ENCODE data around the gene PTGES3. TPM values are rescaled to one million over a fixed set of nuclear protein-coding genes. Genes with fewer than 3 reads are reported as not detected.

PTGES3 gene
- polyA plus RNA-seq, 3 donors: 46.1 to 232 (median 187) TPM

GRCh38 chr12:56631790-56632700 lies 56.0 kb downstream of the PTGES3 start:
- no peak for TF ChIP-seq CTCF (IDR thresholded peaks at IDR 0.05)
- H3K36me3 Mint-ChIP-seq: peaks cover 4 to 14% of the 10 kb centered on the region in 2 donors
- H3K27ac ChIP-seq (ENCODE audit: low read depth in 1 of 2, low read length in 2 of 2): peak overlapping the region; percentile 49 to 63
- DNase-seq: peak in 2 of 3 donors; percentile 25 to 26
- peaks cover 2 to 6% of the 10 kb centered on the region in 2 donors for H3K36me3 ChIP-seq (replicated peaks in 1 of 2; ENCODE audit: control insufficient read depth in 1 of 2, insufficient read depth in 2 of 2, low read length in 2 of 2)
- peak overlapping the region; percentile 19 for H3K9ac ChIP-seq (ENCODE audit: insufficient read depth, low read length, poor library complexity, severe bottlenecking)
- H3K27me3 Mint-ChIP-seq (ENCODE audit: low read depth in 3 of 3): no peaks in the 10 kb centered on the region
- peaks cover 90% of the 10 kb centered on the region for H3K79me2 ChIP-seq (ENCODE audit: insufficient read depth, low read length)
- peak overlapping the region; percentile 11 to 94 (median 19) for H3K4me3 ChIP-seq (replicated peaks in 1 of 3; ENCODE audit: low read depth in 2 of 3, low read length in 3 of 3)
- peaks cover 57% of the 10 kb centered on the region for H4K20me1 ChIP-seq (ENCODE audit: insufficient read depth, low read length)
- no peaks in the 10 kb centered on the region for H3K9me3 ChIP-seq (replicated peaks in 1 of 2; ENCODE audit: control insufficient read depth in 1 of 2, insufficient read depth in 1 of 2, low read length in 2 of 2)
- no peak overlapping the region for H2AFZ ChIP-seq (ENCODE audit: insufficient read depth, low read depth, low read length, poor library complexity, severe bottlenecking)
- peak overlapping the region; percentile 99 for H3K4me2 ChIP-seq (replicated peaks; ENCODE audit: extremely low read depth, low read length, poor library complexity, severe bottlenecking)
- peak overlapping the region; percentile 68 to 99 for H3K4me3 Mint-ChIP-seq
- H3K27ac Mint-ChIP-seq: peak overlapping the region; percentile 74 to 89 (median 84)
- peaks cover 64 to 74% of the 10 kb centered on the region in 2 donors for H3K4me1 ChIP-seq (ENCODE audit: control insufficient read depth in 1 of 2, insufficient read depth in 2 of 2, low read length in 2 of 2)
- no peaks in the 10 kb centered on the region for H3K9me3 Mint-ChIP-seq
- intact Hi-C loops (cut with micrococcal nuclease): no loop called here
- no peaks in the 10 kb centered on the region for H3K27me3 ChIP-seq (ENCODE audit: control insufficient read depth in 2 of 2, insufficient read depth in 2 of 2, low read length in 2 of 2)
- no CpG with 5 or more reads among the region's 13 CpGs for WGBS (ENCODE audit: insufficient coverage)
- peaks cover 73% of the 10 kb centered on the region for H3K4me1 Mint-ChIP-seq

GRCh38 chr12:56630180-56630632 lies 57.9 kb downstream of the PTGES3 start, which contains the start of gene BAZ2A:
Gene BAZ2A (minus strand): TSS chr12:56630326. CDS start chr12:56617530, 12,796 bp downstream.
- Histone ChIP-seq H3K79me2 (ENCODE audit: insufficient read depth, low read length) (peaks cover 99% of the 10 kb centered on the region), H3K4me3 (replicated peaks in 1 of 3; ENCODE audit: low read depth in 2 of 3, low read length in 3 of 3) (peak within 1 kb of the TSS; percentile 88 to 100 (median 91)), H3K9ac (ENCODE audit: insufficient read depth, low read length, poor library complexity, severe bottlenecking) (peak within 1 kb of the TSS; percentile 96), H3K4me2 (replicated peaks; ENCODE audit: extremely low read depth, low read length, poor library complexity, severe bottlenecking) (peak within 1 kb of the TSS; percentile 80), H4K20me1 (ENCODE audit: insufficient read depth, low read length) (peaks cover 75% of the 10 kb centered on the region), H3K27me3 (ENCODE audit: control insufficient read depth in 2 of 2, insufficient read depth in 2 of 2, low read length in 2 of 2) (no peaks in the 10 kb centered on the region), H3K36me3 (replicated peaks in 1 of 2; ENCODE audit: control insufficient read depth in 1 of 2, insufficient read depth in 2 of 2, low read length in 2 of 2) (peaks cover 2 to 19% of the 10 kb centered on the region in 2 donors), H3K27ac (ENCODE audit: low read depth in 1 of 2, low read length in 2 of 2) (peak within 1 kb of the TSS; percentile 89 to 97), H2AFZ (ENCODE audit: insufficient read depth, low read depth, low read length, poor library complexity, severe bottlenecking) (peak within 1 kb of the TSS; percentile 66), H3K9me3 (replicated peaks in 1 of 2; ENCODE audit: control insufficient read depth in 1 of 2, insufficient read depth in 1 of 2, low read length in 2 of 2) (no peaks in the 10 kb centered on the region), H3K4me1 (ENCODE audit: control insufficient read depth in 1 of 2, insufficient read depth in 2 of 2, low read length in 2 of 2) (peaks cover 54 to 56% of the 10 kb centered on the region in 2 donors)
- peak; percentile 52 to 71 (median 64) for DNase-seq
- no peaks in the 10 kb centered on the region for H3K27me3 Mint-ChIP-seq (ENCODE audit: low read depth in 3 of 3)
- H3K4me1 Mint-ChIP-seq: peaks cover 65% of the 10 kb centered on the region
- H3K36me3 Mint-ChIP-seq: peaks cover 13 to 24% of the 10 kb centered on the region in 2 donors
- H3K4me3 Mint-ChIP-seq: peak within 1 kb of the TSS; percentile 98 to 99
- peak within 1 kb of the TSS; percentile 93 to 99 (median 97) for H3K27ac Mint-ChIP-seq
- no peak for TF ChIP-seq CTCF (IDR thresholded peaks at IDR 0.05)
- intact Hi-C loops (cut with micrococcal nuclease): no loop called here
- H3K9me3 Mint-ChIP-seq: no peaks in the 10 kb centered on the region
- WGBS (ENCODE audit: insufficient coverage): under 1% methylated on average over 26 of the region's 31 CpGs
